ENCODE data around the gene WDR36. TPM values are rescaled to one million over a fixed set of nuclear protein-coding genes. Genes with fewer than 3 reads are reported as not detected.

WDR36 gene
- total RNA-seq, 1 donor from 2014 or later = 23.5 TPM

DNA sequence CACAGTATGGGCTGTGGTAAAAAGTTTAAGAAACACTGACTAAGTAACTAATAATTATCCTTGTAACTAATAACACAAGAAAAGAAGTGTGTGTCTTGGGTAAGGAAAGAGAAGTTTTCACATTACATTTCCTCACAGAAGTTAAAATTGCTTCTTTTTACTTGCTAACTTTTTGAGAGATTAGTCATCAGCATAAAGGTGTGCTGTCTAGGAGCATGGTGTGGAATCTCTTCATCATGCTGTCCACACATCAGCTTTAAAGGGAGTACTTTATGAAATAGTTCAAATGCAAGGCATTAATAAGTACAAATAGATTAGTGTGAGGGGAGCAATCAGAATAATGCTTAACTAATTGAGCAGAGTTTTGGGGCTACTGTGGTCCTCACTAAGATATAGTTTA, 29.8 kb downstream of the WDR36 start:
- no peaks in the 10 kb centered on the region for H3K9me3 Mint-ChIP-seq (ENCODE audit: unreplicated experiment)
- no peak overlapping the region for H3K27ac Mint-ChIP-seq (ENCODE audit: unreplicated experiment)
- no peaks in the 10 kb centered on the region for H3K4me1 Mint-ChIP-seq (ENCODE audit: unreplicated experiment)
- H3K4me3 Mint-ChIP-seq (ENCODE audit: unreplicated experiment) = no peak overlapping the region
- no peaks in the 10 kb centered on the region for H3K27me3 Mint-ChIP-seq (ENCODE audit: unreplicated experiment)
- DNase-seq (ENCODE audit: extremely low spot score, unreplicated experiment) = no peak
- H3K36me3 Mint-ChIP-seq (ENCODE audit: unreplicated experiment) = peaks cover 39% of the 10 kb centered on the region
- TF ChIP-seq, protein P1, sequence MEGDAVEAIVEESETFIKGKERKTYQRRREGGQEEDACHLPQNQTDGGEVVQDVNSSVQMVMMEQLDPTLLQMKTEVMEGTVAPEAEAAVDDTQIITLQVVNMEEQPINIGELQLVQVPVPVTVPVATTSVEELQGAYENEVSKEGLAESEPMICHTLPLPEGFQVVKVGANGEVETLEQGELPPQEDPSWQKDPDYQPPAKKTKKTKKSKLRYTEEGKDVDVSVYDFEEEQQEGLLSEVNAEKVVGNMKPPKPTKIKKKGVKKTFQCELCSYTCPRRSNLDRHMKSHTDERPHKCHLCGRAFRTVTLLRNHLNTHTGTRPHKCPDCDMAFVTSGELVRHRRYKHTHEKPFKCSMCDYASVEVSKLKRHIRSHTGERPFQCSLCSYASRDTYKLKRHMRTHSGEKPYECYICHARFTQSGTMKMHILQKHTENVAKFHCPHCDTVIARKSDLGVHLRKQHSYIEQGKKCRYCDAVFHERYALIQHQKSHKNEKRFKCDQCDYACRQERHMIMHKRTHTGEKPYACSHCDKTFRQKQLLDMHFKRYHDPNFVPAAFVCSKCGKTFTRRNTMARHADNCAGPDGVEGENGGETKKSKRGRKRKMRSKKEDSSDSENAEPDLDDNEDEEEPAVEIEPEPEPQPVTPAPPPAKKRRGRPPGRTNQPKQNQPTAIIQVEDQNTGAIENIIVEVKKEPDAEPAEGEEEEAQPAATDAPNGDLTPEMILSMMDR (IDR thresholded peaks at IDR 0.05) = no peak

DNA sequence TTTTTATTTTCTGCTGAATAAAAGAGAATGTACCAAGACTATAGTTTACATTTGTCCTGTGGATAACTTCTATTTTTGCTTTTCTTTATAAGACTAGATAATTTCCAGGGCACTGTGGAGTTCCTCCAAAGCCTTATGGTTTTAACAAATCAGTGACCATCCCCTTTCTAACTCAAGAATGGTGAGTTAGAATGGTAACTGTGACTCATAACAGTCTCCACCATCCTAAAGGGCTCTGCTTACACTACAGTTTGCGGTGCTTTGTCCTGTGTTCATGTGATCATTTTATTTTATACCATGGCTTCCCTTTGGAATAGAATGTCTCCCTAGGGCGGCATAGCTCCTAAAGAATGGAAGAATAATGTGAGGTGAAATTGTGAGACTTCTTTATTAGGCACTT, 30.2 kb downstream of the WDR36 start:
- DNase-seq (ENCODE audit: extremely low spot score, unreplicated experiment) = no peak
- no peaks in the 10 kb centered on the region for H3K4me1 Mint-ChIP-seq (ENCODE audit: unreplicated experiment)
- no peak overlapping the region for H3K27ac Mint-ChIP-seq (ENCODE audit: unreplicated experiment)
- H3K9me3 Mint-ChIP-seq (ENCODE audit: unreplicated experiment) = no peaks in the 10 kb centered on the region
- TF ChIP-seq, protein P1 (IDR thresholded peaks at IDR 0.05) = no peak
- H3K27me3 Mint-ChIP-seq (ENCODE audit: unreplicated experiment) = no peaks in the 10 kb centered on the region
- peaks cover 40% of the 10 kb centered on the region for H3K36me3 Mint-ChIP-seq (ENCODE audit: unreplicated experiment)
- H3K4me3 Mint-ChIP-seq (ENCODE audit: unreplicated experiment) = no peak overlapping the region

DNA sequence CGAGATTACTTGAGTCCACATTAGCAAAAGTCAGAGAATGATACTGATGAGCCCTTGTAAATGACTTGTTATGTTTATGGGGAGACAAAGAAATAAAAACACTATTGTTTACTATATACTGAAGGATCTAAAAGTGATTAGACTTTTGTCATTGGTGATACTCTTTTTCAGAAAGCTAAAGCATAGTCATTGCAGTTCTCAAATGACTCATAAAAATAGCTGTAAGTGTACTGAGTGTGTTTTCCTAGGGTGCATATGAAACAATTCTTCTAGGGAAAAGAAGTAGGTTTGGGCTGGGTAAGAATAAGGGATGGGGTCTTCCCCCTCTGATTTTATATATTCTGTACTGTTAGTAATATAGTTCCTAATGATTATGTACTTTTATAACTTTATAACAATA, 32.6 kb downstream of the WDR36 start:
- no peak overlapping the region for H3K4me3 Mint-ChIP-seq (ENCODE audit: unreplicated experiment)
- DNase-seq (ENCODE audit: extremely low spot score, unreplicated experiment) = no peak
- no peak overlapping the region for H3K27ac Mint-ChIP-seq (ENCODE audit: unreplicated experiment)

DNA sequence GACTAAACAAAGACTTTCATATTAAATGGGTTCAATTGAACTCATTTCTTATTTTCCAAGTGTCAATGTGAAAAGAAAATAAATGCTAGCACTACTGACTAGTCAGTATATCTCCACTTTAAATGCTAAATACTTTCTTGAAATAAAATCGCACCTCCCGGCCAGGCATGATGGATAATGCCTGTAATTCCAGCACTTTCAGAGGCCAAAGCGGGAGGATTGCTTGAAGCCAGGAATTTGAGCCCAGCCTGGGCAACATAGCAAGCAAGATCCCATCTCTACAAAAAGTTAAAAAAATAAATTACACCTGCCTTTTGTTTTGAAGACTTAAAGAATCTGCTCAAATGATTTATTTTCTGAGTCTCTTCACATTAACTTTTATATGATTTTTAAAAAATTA, 34.7 kb downstream of the WDR36 start:
- no peak for DNase-seq (ENCODE audit: extremely low spot score, unreplicated experiment)
- H3K4me3 Mint-ChIP-seq (ENCODE audit: unreplicated experiment) = no peak overlapping the region
- no peaks in the 10 kb centered on the region for H3K27me3 Mint-ChIP-seq (ENCODE audit: unreplicated experiment)
- TF ChIP-seq, protein P1 (IDR thresholded peaks at IDR 0.05) = no peak
- H3K4me1 Mint-ChIP-seq (ENCODE audit: unreplicated experiment) = no peaks in the 10 kb centered on the region
- no peaks in the 10 kb centered on the region for H3K9me3 Mint-ChIP-seq (ENCODE audit: unreplicated experiment)
- H3K27ac Mint-ChIP-seq (ENCODE audit: unreplicated experiment) = no peak overlapping the region
- H3K36me3 Mint-ChIP-seq (ENCODE audit: unreplicated experiment) = peaks cover 29% of the 10 kb centered on the region

More for the DNA sequence above, 32.6 kb downstream of the WDR36 start:
- Mint-ChIP-seq H3K27me3 (ENCODE audit: unreplicated experiment) (no peaks in the 10 kb centered on the region), H3K9me3 (ENCODE audit: unreplicated experiment) (no peaks in the 10 kb centered on the region), H3K4me1 (ENCODE audit: unreplicated experiment) (no peaks in the 10 kb centered on the region), H3K36me3 (ENCODE audit: unreplicated experiment) (peaks cover 41% of the 10 kb centered on the region)
- TF ChIP-seq, protein P1 (IDR thresholded peaks at IDR 0.05) = no peak

DNA sequence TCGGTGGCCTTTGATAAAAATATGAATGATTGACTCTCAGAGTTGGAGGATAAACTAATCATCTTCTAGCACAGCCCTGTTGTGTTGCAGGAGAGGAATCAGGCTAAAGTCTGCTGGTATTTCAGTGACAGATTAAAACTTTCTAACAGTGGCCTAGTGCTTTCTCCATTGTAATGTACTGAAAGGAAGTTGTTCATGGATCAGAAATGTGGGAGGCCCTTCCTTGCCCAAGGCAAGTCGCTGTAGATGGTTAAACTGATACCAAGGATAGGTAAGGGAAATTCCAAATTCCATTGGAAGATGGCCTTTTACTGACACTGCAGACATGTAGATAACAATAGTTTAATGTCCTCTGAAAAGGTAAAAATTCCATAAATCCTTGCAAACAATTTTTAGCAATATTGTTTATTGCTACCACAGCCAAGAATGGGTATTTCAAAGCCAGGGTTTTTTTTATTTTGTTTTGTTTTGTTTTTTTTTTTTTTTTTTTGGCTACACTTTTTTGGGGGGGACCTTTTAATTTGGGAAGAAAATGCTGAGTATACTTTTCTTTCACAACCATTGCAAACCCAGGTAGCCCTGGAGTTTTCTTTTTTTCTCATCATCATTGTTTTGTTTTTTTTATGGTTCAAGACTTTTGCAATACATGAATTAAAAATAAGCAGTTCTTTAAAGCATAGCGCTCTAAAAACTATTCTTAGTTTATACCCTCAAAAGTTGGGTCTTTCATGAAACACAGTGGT, 35.5 kb downstream of the WDR36 start:
- peaks cover 29% of the 10 kb centered on the region for H3K36me3 Mint-ChIP-seq (ENCODE audit: unreplicated experiment)
- no peaks in the 10 kb centered on the region for H3K4me1 Mint-ChIP-seq (ENCODE audit: unreplicated experiment)
- H3K4me3 Mint-ChIP-seq (ENCODE audit: unreplicated experiment) = no peak overlapping the region
- TF ChIP-seq, protein P1 (IDR thresholded peaks at IDR 0.05) = no peak
- no peaks in the 10 kb centered on the region for H3K27me3 Mint-ChIP-seq (ENCODE audit: unreplicated experiment)
- H3K27ac Mint-ChIP-seq (ENCODE audit: unreplicated experiment) = no peak overlapping the region
- no peaks in the 10 kb centered on the region for H3K9me3 Mint-ChIP-seq (ENCODE audit: unreplicated experiment)
- DNase-seq (ENCODE audit: extremely low spot score, unreplicated experiment) = no peak

Measured in osteocyte (in vitro differentiated cells).